K562 (cell line): ENCODE data around the gene ELF2.

Experiments used
- CAMTA2 ChIP-seq: fragments of 250-450 bp; sonication (Bioruptor Pico); conservative IDR thresholded peaks from 2 replicates; pipeline ENCODE4 v1.5.1; 2022
- CTCF ChIP-seq, 3 experiments: IDR thresholded peaks in 2 of 3; conservative IDR thresholded peaks in 1 of 3; 2 replicates each; pipeline ENCODE4 v1.5.1; 2011 to 2012; ENCODE audit warnings: low read length in 3 of 3, mild to moderate bottlenecking in 3 of 3, control low read depth in 2 of 3, improper control_type of control experiment in 1 of 3, inconsistent platforms in 1 of 3, low read depth in 1 of 3, mixed read lengths in 1 of 3, moderate library complexity in 1 of 3; ENCODE audit not compliant: insufficient read depth in 2 of 3
- EZH2 ChIP-seq: IDR thresholded peaks from 2 replicates; pipeline ENCODE4 v1.6.1; 2012; ENCODE audit warnings: low read depth, mild to moderate bottlenecking, inconsistent platforms, low read length, borderline replicate concordance
- POLR2A ChIP-seq: fragments of 450-650 bp; conservative IDR thresholded peaks from 2 replicates; pipeline ENCODE4 v1.6.1; 2016
- SETDB1 ChIP-seq: IDR thresholded peaks from one replicate; pipeline ENCODE4 v1.6.1; 2012; ENCODE audit warnings: low read length, control low read depth, inconsistent platforms
- TOE1 ChIP-seq, 2 experiments: fragments of 450-650 bp in 1 of 2; sonication (generic) in 1 of 2; formaldehyde crosslinking in 1 of 2; IDR thresholded peaks; 2 replicates each; pipeline versions ENCODE4 v1.7.1 to v1.8.0; 2016 to 2022; ENCODE audit warnings: borderline replicate concordance in 2 of 2, mild to moderate bottlenecking in 2 of 2, antibody characterized with exemption in 1 of 2, inconsistent platforms in 1 of 2, low read depth in 1 of 2, missing genetic modification reagents in 1 of 2, moderate library complexity in 1 of 2
- ZNF76 ChIP-seq: fragments of 250-450 bp; sonication (Bioruptor Pico); IDR thresholded peaks from 2 replicates; pipeline ENCODE4 v1.4.0; 2020; ENCODE audit warnings: mild to moderate bottlenecking, moderate library complexity, borderline replicate concordance

GRCh38 chr4:139028191-139028661 lies 148.8 kb downstream of the ELF2 start:
- TF ChIP-seq POLR2A = no peak
- TF ChIP-seq TOE1 (IDR thresholded peaks at IDR 0.05; ENCODE audit: borderline replicate concordance) = no peak
- TF ChIP-seq TOE1 (CRISPR knock-in tag; IDR thresholded peaks at IDR 0.05; ENCODE audit: borderline replicate concordance, low read depth) = no peak
- no peak for TF ChIP-seq CTCF (IDR thresholded peaks at IDR 0.05 in 2 of 3, conservative IDR thresholded peaks at IDR 0.05 in 1 of 3; ENCODE audit: insufficient read depth in 2 of 3, low read depth in 1 of 3, low read length in 3 of 3)
- TF ChIP-seq EZH2 = no peak
- no peak for TF ChIP-seq ZNF76 (CRISPR knock-in tag)
- TF ChIP-seq CAMTA2 (CRISPR knock-in tag) = no peak
- no peak for TF ChIP-seq SETDB1
